Upper lobe of left lung (tissue), 6 donors: Measurements from ENCODE around the gene GEMIN5. TPM values are rescaled to one million over a fixed set of nuclear protein-coding genes. Genes with fewer than 3 reads are reported as not detected.

ENCODE experiments used
- ATAC-seq, 2 donors: fragments of 200-7000 bp; cut with Tn5 transposase; one replicate each; pipeline ENCODE4 v1.9.1; 2022; ENCODE audit warnings: mild to moderate bottlenecking in 2 of 2, moderate library complexity in 2 of 2; ENCODE audit not compliant: low FRiP score in 2 of 2
- DNase-seq, 2 donors: peaks; one replicate each; pipeline ENCODE4 v3.0.0-alpha.2; 2019 to 2020
- H3K27ac ChIP-seq, 4 donors: fragments of 200-600 bp; sonication (generic); one replicate each; pipeline ENCODE4 v1.5.1; 2016 to 2019
- H3K27me3 ChIP-seq, 4 donors: fragments of 200-600 bp; sonication (generic); one replicate each; pipeline ENCODE4 v1.5.1; 2017 to 2019
- H3K36me3 ChIP-seq, 4 donors: fragments of 200-600 bp; sonication (generic); one replicate each; pipeline ENCODE4 v1.5.1; 2016 to 2019
- H3K4me1 ChIP-seq, 4 donors: fragments of 200-600 bp; sonication (generic); one replicate each; pipeline ENCODE4 v1.5.1; 2018 to 2019
- H3K4me3 ChIP-seq, 4 donors: fragments of 200-600 bp; sonication (generic); one replicate each; pipeline ENCODE4 v1.5.1; 2017 to 2019; ENCODE audit warnings: mild to moderate bottlenecking in 2 of 4, moderate library complexity in 1 of 4
- H3K9me3 ChIP-seq, 4 donors: fragments of 200-600 bp; sonication (generic); one replicate each; pipeline ENCODE4 v1.5.1; 2018 to 2019
- EP300 ChIP-seq, 4 donors: sonication (generic); formaldehyde crosslinking; IDR thresholded peaks; one replicate each; pipeline ENCODE4 v1.5.1; 2017; ENCODE audit warnings: antibody characterized with exemption in 4 of 4, control low read depth in 2 of 4
- POLR2A ChIP-seq, 4 donors: fragments of 450-650 bp; IDR thresholded peaks; one replicate each; pipeline ENCODE4 v1.5.1; 2016 to 2017; ENCODE audit warnings: antibody characterized with exemption in 4 of 4, mild to moderate bottlenecking in 2 of 4
- POLR2AphosphoS5 ChIP-seq, 2 donors: sonication (generic); formaldehyde crosslinking; IDR thresholded peaks; one replicate each; pipeline ENCODE4 v1.5.1; 2017; ENCODE audit warnings: antibody characterized with exemption in 2 of 2
- WGBS, 2 donors: methylation state at CpG; one replicate each; pipeline ENCODE4 v1.1.5; 2017 to 2018; 5-methylcytosine and 5-hydroxymethylcytosine counted together
- total RNA-seq, 6 donors: library from RNA; depleted of rRNA in 4 of 6; stranded (reverse); fragments of >200 nt in 4 of 6; gene quantifications; one replicate each; pipeline versions ENCODE4 v1.1.0 to v1.2.1, GENCODE V29; 2016 to 2021
- TF ChIP-seq, protein P1 (sequence below), 6 experiments: fragments of 450-650 bp in 4 of 6; fragments of 200-600 bp in 2 of 6; sonication (generic) in 2 of 6; IDR thresholded peaks; one replicate each; pipeline ENCODE4 v1.5.1; 2016 to 2019; ENCODE audit warnings: antibody characterized with exemption in 6 of 6
- donor health status: DM: no; HTN: no; CAD: no; lungs with moderate emphysema.
- donor health status: DM: no; HTN: yes; CAD: no; lungs with severe emphysema.

The GEMIN5 gene
- total RNA-seq, 6 donors from 2014 or later: 6.5 to 15.6 (median 14.9) TPM

DNA sequence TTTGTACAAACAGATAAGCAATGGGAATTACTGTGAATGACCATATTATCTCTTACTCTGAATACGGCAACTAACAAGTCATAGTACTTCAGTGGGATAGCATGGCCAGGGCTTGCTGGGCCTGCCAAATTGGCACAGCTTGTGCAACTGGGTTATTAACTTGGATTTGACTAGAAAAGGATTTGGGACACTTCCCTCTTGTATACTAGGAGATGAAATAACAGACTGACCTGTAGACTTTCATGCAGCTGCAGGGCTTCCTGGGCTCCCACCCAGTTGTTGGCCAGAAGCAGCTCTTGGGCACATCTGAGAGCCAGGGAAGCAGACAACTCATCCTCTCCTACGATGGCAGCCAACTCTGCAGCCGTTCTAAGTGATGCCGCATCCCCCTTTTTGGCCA, 39.8 kb downstream of the GEMIN5 start:
- Histone ChIP-seq H3K36me3 (peaks cover 3 to 87% (median 40%) of the 10 kb centered on the region in 4 donors), H3K27me3 (no peaks in the 10 kb centered on the region), H3K4me3 (peak overlapping the region in 2 of 4 donors; percentile 29 to 34), H3K9me3 (no peaks in the 10 kb centered on the region), H3K4me1 (peaks cover 12 to 24% (median 21%) of the 10 kb centered on the region in 4 donors), H3K27ac (peak overlapping the region in 3 of 4 donors; percentile 65 to 81 (median 67))
- no peak for ATAC-seq
- DNase-seq: no peak
- 72 to 97% methylated on average over 4 of the region's 4 CpGs for WGBS, 2 donors
- no peak for TF ChIP-seq POLR2A (IDR thresholded peaks at IDR 0.05)
- TF ChIP-seq POLR2AphosphoS5 (IDR thresholded peaks at IDR 0.05): no peak
- TF ChIP-seq, protein P1, sequence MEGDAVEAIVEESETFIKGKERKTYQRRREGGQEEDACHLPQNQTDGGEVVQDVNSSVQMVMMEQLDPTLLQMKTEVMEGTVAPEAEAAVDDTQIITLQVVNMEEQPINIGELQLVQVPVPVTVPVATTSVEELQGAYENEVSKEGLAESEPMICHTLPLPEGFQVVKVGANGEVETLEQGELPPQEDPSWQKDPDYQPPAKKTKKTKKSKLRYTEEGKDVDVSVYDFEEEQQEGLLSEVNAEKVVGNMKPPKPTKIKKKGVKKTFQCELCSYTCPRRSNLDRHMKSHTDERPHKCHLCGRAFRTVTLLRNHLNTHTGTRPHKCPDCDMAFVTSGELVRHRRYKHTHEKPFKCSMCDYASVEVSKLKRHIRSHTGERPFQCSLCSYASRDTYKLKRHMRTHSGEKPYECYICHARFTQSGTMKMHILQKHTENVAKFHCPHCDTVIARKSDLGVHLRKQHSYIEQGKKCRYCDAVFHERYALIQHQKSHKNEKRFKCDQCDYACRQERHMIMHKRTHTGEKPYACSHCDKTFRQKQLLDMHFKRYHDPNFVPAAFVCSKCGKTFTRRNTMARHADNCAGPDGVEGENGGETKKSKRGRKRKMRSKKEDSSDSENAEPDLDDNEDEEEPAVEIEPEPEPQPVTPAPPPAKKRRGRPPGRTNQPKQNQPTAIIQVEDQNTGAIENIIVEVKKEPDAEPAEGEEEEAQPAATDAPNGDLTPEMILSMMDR (IDR thresholded peaks at IDR 0.05): no peak
- no peak for TF ChIP-seq EP300 (IDR thresholded peaks at IDR 0.05)

DNA sequence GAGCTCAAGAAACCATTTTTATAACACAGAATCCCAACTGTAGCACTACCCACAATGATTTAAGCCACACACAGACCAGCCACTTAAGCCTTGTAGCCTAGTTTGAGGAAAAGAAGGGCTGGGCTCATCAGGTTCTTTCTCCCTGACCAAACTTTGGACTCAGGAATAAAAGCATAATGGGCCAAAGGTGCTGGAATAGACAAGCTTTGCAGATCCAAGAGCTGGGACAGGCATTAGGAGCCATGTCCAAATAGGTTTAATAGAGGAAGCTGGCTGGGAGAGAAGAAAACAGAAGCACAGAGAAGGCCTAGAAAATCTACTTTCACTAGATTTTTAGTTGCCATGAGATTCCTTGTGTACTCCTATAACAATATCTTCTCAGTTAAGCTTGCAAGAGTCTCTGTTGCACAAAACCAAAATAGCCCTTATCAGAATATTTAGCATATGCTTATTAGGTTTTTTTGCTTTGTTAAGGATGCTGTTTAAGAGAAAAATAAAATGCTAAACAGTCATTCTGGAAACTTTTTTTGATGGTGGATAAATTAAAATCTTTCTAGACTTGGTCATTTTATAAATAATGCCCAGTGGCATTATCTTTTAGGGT, 41.3 kb downstream of the GEMIN5 start:
- no peak for DNase-seq
- Histone ChIP-seq H3K36me3 (peaks cover under 1 to 86% (median 36%) of the 10 kb centered on the region in 4 donors), H3K4me1 (peaks cover 12 to 24% (median 21%) of the 10 kb centered on the region in 4 donors), H3K27ac (peak overlapping the region in 1 of 4 donors; percentile 12), H3K27me3 (no peaks in the 10 kb centered on the region), H3K9me3 (no peaks in the 10 kb centered on the region), H3K4me3 (no peak overlapping the region)
- no peak for ATAC-seq
- no peak for TF ChIP-seq EP300 (IDR thresholded peaks at IDR 0.05)

DNA sequence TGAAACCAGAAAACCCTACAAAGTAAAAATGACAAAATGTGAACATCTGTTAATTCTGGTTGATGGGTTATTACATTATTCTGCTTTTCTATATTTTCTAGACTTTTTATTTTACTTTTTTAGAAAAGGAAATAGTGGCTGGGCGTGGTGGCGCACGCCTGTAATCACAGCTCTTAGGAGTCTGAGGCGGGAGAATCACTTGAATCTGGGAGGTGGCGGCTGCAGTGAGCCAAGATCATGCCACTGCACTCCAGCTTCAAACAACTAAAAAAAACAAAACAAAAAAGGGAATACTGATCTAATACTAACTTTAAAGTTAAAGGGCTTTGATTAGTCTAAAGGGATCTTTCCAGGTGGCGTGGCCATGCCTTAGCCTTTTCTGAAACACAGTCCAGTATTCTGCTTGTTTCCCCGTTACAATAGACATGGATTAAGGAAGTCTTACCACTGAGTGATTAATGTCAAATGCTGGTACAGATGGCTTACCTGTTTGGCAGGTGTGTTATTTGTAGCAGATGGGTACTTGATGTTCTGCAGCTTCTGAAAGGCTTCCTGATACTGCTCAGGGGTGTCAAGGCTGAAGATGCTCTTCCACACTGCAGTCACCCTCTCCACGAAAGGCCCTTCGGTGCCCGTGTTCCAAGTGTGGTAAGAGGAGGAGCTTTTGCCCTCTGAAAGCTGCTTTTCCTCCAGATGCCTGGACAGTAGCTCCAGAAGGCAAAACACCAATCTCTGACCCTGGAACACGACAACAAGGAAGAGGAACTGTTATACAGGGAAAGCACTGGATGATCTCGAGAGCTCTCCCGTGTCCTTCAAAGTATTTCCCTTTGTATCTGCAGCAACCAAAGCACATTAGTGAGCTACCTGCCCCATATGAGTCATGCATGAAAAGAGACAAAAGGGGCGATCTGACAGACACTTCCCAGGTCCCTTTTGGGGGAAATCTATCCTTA, 42.1 kb downstream of the GEMIN5 start:
- peak overlapping the region in 3 of 4 donors; percentile 4 to 16 (median 12) for H3K27ac ChIP-seq
- DNase-seq: no peak
- 78 to 84% methylated on average over 14 of the region's 14 CpGs for WGBS, 2 donors
- H3K27me3 ChIP-seq: no peaks in the 10 kb centered on the region
- H3K9me3 ChIP-seq: no peaks in the 10 kb centered on the region
- TF ChIP-seq, protein P1 (IDR thresholded peaks at IDR 0.05): no peak
- TF ChIP-seq POLR2AphosphoS5 (IDR thresholded peaks at IDR 0.05) (no peak), EP300 (IDR thresholded peaks at IDR 0.05) (no peak), POLR2A (IDR thresholded peaks at IDR 0.05) (no peak)
- peaks cover 12 to 24% (median 21%) of the 10 kb centered on the region in 4 donors for H3K4me1 ChIP-seq
- peak overlapping the region in 1 of 4 donors; percentile 8 for H3K4me3 ChIP-seq
- ATAC-seq: no peak
- peaks cover 8 to 86% (median 42%) of the 10 kb centered on the region in 4 donors for H3K36me3 ChIP-seq

DNA sequence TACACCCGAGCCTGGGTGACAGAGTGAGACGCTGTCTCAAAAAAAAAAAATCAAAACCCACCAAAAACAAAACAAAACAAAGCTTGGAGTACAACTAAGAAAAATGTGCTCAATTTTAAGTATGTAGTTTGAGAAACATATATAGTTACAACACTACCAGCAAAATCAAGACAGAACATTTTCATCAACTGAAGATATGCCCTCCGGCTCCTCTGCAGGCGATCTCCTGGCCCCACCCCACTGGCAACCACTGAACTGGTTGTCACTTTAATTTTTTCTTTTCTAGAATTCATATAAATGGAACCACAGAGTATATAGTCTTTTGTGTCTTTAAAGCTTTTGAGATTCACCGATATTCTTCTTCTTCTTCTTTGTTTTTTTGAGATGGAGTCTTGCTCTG, 44.6 kb downstream of the GEMIN5 start:
- no peak for TF ChIP-seq POLR2A (IDR thresholded peaks at IDR 0.05)
- TF ChIP-seq, protein P1 (IDR thresholded peaks at IDR 0.05): no peak
- no peak for TF ChIP-seq POLR2AphosphoS5 (IDR thresholded peaks at IDR 0.05)
- TF ChIP-seq EP300 (IDR thresholded peaks at IDR 0.05): no peak
- ATAC-seq (no peak), DNase-seq (no peak)
- H3K9me3 ChIP-seq: no peaks in the 10 kb centered on the region
- H3K4me1 ChIP-seq: peaks cover 4 to 10% (median 5%) of the 10 kb centered on the region in 4 donors
- H3K4me3 ChIP-seq: no peak overlapping the region
- H3K36me3 ChIP-seq: peaks cover 20 to 95% (median 60%) of the 10 kb centered on the region in 4 donors
- no peak overlapping the region for H3K27ac ChIP-seq
- H3K27me3 ChIP-seq: no peaks in the 10 kb centered on the region
- WGBS, 2 donors: 76 to 86% methylated on average over 5 of the region's 5 CpGs

DNA sequence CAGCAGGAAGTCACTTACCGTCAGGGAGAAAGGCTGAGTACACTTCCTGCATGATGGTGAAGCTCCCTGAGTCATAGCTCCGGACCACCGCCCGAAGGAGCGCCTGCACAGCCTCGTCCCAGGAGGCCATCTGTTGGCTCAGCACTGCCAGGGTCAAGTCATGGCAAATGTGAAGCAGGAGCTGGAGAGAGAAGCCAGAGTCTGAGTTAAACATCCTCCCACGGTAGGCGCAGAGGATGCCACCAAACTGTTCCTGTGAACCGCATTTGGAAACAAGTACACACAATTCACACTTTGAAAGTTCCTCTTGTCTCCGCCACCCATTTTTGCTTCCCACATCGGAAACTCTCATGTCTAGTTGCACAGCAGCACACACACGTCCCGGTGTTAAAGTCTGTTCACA, 45.6 kb downstream of the GEMIN5 start:
- no peak overlapping the region for H3K4me3 ChIP-seq
- peak overlapping the region in 1 of 4 donors; percentile 49 for H3K27ac ChIP-seq
- H3K9me3 ChIP-seq: no peaks in the 10 kb centered on the region
- 77 to 79% methylated on average over 12 to 13 of the region's 13 CpGs for WGBS, 2 donors
- no peak for ATAC-seq
- peak in 1 of 2 donors; percentile 23 for TF ChIP-seq POLR2AphosphoS5 (IDR thresholded peaks at IDR 0.05)
- TF ChIP-seq EP300 (IDR thresholded peaks at IDR 0.05): no peak
- no peak for DNase-seq
- H3K27me3 ChIP-seq: no peaks in the 10 kb centered on the region
- peaks cover 28 to 95% (median 67%) of the 10 kb centered on the region in 4 donors for H3K36me3 ChIP-seq
- peaks cover 0 to 6% (median 0%) of the 10 kb centered on the region in 4 donors for H3K4me1 ChIP-seq
